HG03439 (cell line): ENCODE data around the gene UBL4A.
"Not testable (repeated sequence)": the region's sequence is repeated elsewhere in the genome, so short reads cannot be mapped to it uniquely, and the experiment has no call there.

Source experiments
- ATAC-seq: cut with Tn5 transposase; IDR thresholded peaks from one replicate; pipeline ENCODE4 v1.9.1; 2021; ENCODE audit warnings: mild to moderate bottlenecking, moderate library complexity; ENCODE audit not compliant: unreplicated experiment

Gene UBL4A

GRCh38 chrX:154508384-154508745 lies 21.9 kb upstream of the UBL4A start:
- no peak for ATAC-seq

- ATAC-seq, result no peak
Observed at GRCh38 chrX:154507673-154508383, 21.4 kb upstream of the UBL4A start.

GRCh38 chrX:154506483-154507332 lies 20.3 kb upstream of the UBL4A start:
- no peak for ATAC-seq

GRCh38 chrX:154505734-154506133 lies 19.3 kb upstream of the UBL4A start:
- no peak for ATAC-seq

DNA sequence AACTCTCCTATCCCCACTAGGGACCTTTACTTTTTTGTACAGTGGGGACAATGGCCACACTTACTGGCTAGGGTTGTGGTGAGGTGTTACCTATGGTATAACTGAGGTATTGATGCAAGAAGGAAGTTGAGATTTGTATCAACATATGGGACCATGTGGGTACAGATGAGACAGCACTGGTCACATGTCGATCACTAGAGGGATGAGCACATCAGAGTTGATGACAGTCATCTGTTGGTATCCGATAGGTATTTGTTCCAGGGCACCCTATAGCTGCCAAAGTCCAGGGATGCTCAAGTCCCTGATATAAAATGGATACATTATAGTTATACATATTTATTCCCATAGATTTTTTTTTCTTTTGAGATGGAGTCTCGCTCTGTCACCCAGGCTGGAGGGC lies 16.6 kb upstream of the UBL4A start:
- no peak for ATAC-seq

- no peak for ATAC-seq
Observed at GRCh38 chrX:154502098-154502497, 15.7 kb upstream of the UBL4A start.

DNA sequence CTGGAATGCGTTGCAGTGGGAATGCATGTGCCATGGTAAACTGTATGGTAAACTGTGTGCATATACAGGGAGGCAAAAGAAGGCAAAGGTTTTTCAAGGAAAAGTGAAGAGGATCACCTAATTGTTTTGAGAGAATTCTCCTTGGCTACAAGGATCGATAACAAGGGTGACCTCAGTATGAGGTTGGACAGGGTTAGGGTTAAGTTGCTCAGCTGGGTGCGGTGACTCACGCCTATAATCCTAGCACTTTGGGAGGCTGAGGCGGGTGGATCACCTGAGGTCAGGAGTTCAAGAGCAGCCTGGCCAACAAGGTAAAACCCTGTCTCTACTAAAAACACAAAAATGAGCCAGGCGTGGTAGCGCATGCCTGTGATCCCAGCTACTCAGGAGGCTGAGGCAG lies 15.0 kb upstream of the UBL4A start:
- not testable (repeated sequence) for ATAC-seq

DNA sequence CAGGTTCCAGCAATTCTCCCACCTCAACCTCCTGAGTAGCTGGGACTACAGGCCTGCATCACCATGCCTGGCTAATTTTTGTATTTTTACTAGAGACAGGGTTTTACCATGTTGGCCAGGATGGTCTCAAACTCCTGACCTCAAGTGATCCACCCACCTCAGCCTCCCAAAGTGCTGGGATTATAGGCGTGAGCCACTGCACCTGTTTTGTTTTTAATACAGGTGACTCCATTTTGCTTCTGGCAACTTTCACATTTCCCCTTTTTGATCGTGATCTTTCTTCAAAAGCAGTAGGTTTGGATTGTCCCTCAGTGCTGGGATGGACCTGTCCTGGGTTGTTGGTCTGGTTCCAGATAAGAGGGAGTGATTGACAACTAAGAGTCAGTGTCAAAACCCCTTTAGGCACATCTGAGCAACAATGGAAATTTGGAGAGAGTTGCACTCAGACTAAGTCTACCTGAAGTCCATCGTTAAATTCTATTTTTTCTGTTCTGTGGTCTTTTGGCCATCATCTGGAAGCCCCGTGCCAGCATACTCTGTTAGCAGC lies 10.2 kb upstream of the UBL4A start:
- ATAC-seq, result not testable (repeated sequence)

DNA sequence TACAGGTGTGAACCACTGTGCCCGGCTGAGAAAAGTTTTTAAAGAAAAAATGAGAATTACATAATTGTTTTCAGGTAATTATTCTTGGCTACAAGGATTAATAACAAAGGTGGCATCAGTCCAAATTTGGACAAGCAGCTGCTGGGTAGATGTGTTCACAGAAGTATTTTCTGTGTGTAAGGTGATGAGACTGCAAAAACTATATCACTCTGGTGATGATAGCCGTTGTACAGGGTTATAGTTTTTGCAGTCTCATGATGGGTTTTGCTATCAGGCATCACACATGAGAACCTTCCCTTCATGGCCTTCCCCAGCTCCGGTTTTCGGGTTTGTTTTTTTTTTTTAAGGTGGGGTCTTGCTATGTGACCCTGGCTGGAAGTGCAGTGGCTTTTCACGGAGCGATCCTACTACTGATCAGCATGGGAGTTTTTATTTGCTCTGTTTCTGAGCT lies 9.1 kb upstream of the UBL4A start:
- ATAC-seq, result no peak

GRCh38 chrX:154494715-154495114 lies 8.3 kb upstream of the UBL4A start:
- ATAC-seq, result no peak

GRCh38 chrX:154490414-154491083 lies 4.1 kb upstream of the UBL4A start, which contains the start of gene SLC10A3:
TSS of gene SLC10A3 (minus strand) at chrX:154490629. CDS start at chrX:154488940, 1,689 bp downstream.
- ATAC-seq, result peak; percentile 80

DNA sequence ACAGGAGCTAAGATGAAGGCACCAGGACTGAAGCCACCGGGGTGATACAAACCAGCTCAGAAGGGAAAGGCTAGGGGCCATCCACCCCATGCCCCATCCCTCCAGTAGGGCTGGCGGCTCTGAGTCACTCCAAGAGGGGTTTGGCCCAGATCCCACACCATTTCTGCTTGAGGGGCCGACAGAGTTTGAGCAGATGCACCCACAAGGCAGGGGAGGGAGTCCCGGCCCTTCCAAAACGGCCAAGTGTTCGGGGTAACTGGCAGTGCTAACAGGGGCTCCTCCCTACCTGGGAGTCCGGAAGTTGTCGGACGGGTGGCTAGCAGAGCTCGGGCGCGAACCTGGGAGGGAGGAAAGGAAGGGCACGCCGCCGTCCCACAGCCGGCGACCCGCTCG lies 3.6 kb upstream of the UBL4A start:
- ATAC-seq, result no peak

DNA sequence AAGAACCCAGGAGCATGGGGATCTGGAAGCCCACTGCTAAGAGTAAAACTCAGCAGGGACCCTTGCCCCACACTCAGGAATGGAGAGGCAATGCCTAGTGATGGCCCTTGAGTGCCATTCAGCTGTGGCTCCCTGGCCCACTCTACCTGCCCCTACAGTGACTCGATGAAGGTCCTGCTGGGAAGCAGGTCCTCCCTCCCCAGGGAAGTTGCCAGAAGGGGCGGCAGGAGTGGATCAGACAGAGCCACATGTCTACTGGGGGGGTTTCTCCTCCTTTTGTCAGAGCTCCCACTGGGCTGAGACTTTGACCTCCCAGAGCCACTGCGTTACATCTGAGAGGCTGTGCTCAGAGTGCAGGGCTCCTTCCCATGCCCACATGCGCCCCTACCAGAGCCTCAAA lies 2.8 kb upstream of the UBL4A start:
- no peak for ATAC-seq

- no peak for ATAC-seq
Observed at GRCh38 chrX:154488336-154489075, 2.1 kb upstream of the UBL4A start.

- ATAC-seq, result no peak
Observed at GRCh38 chrX:154487518-154488290, 1.3 kb upstream of the UBL4A start.

DNA sequence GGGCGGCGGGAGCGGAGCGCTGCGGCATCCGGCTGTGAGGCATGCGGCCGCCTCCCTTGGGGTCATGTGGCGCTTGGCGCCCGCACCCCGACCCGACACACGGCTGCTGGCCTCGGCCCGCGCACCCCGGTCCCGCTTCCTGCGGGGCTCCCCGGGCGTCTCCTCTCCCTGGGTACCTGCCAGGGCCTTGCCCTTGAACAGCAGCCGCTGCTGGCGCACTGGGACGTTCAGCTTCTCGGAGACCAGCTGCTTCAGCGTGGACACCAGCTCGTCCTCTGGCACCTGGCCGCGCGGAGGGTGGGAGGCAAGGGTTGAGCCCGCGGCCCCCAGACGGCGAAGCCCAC lies 391 bp downstream of the UBL4A start:
- ATAC-seq, result no peak

- no peak for ATAC-seq
Observed at GRCh38 chrX:154485150-154486051, 1.0 kb downstream of the UBL4A start.

DNA sequence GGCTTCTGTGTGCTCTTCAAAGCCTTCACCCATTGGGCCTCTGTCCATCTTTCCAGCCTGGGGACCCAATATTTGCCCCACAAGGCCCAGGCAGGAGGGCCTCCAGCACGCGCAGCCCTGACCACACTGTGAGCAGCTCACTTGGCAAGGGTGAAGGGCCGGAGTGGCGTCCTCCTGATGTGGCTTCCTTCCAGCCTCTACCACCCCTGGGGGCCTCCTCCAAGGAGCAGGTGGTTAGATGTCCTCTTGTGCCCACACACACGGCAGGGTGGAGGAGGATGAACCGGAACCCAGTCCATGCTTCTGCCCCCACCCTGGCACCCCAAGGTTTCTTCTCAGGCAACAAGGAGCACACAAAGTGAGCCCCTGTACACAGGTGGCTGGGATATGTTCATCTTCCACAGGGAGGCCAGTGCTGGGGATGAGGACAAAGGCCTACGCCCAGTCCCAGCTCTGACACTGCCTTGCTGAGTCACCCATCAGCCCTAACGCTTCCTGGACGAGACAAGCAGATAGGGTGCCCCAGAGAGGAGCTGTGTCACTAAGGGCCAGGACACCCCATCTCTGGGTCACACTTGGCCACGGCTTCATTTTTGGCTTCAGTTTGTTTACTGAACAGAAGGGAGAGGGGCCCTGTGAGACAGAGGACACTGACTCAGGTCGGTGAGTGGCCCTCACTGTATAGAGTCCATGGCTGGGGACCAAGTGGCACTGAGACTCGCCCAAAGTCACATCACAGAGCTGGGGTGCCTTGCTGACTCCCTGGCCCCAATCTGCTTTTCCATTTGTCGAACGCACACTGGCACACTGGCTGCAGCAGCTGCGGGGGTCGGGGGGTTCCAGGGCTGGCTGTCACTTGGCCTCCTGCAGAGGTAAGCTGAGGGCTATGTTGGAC lies 1.9 kb downstream of the UBL4A start:
- no peak for ATAC-seq
